H9 (cell line): ENCODE results near the gene SORCS2. TPM values are rescaled to one million over a fixed set of nuclear protein-coding genes. Genes with fewer than 3 reads are reported as not detected.

Experiments used
- DNase-seq: peaks from one replicate; pipeline ENCODE4 v3.0.0-alpha.2; 2017
- H2AFZ ChIP-seq: one replicate; pipeline ENCODE4 v1.6.1; 2013; ENCODE audit warnings: mild to moderate bottlenecking, low read length, control low read depth, moderate library complexity
- H2AK5ac ChIP-seq: 2 replicates; pipeline ENCODE4 v1.6.1; 2013; ENCODE audit warnings: low read length, control low read depth, mixed read lengths; ENCODE audit not compliant: insufficient read length
- H2BK120ac ChIP-seq: one replicate; pipeline ENCODE4 v1.6.1; 2013; ENCODE audit warnings: low read depth, mild to moderate bottlenecking, low read length, control low read depth, inconsistent platforms; ENCODE audit not compliant: poor library complexity, severe bottlenecking
- H2BK12ac ChIP-seq: 2 replicates; pipeline ENCODE4 v1.6.1; 2013; ENCODE audit warnings: low read length, control low read depth, mixed read lengths, low read depth; ENCODE audit not compliant: insufficient read length
- H2BK15ac ChIP-seq: 2 replicates; pipeline ENCODE4 v1.6.1; 2013; ENCODE audit warnings: low read depth, low read length, control low read depth
- H2BK20ac ChIP-seq: one replicate; pipeline ENCODE4 v1.6.1; 2013; ENCODE audit warnings: low read depth, mild to moderate bottlenecking, low read length, control low read depth, inconsistent platforms; ENCODE audit not compliant: poor library complexity, severe bottlenecking
- H2BK5ac ChIP-seq: 2 replicates; pipeline ENCODE4 v1.6.1; 2013; ENCODE audit warnings: low read length, control low read depth, mixed read lengths; ENCODE audit not compliant: insufficient read length
- H3K14ac ChIP-seq: 2 replicates; pipeline ENCODE4 v1.6.1; 2013; ENCODE audit warnings: low read length, control low read depth; ENCODE audit not compliant: insufficient read depth
- H3K18ac ChIP-seq: 2 replicates; pipeline ENCODE4 v1.6.1; 2013; ENCODE audit warnings: low read depth, mild to moderate bottlenecking, mixed read lengths, low read length, control low read depth; ENCODE audit not compliant: insufficient read length
- H3K23ac ChIP-seq: 2 replicates; pipeline ENCODE4 v1.6.1; 2013; ENCODE audit warnings: low read length, control low read depth, mixed read lengths, low read depth; ENCODE audit not compliant: insufficient read length
- H3K23me2 ChIP-seq: 2 replicates; pipeline ENCODE4 v1.6.1; 2013; ENCODE audit warnings: low read depth, mild to moderate bottlenecking, mixed read lengths, low read length, control low read depth; ENCODE audit not compliant: insufficient read length, poor library complexity, severe bottlenecking
- H3K27ac ChIP-seq: 2 replicates; pipeline ENCODE4 v1.5.1; 2013; ENCODE audit warnings: low read length, control low read depth, mixed read lengths, low read depth; ENCODE audit not compliant: insufficient read length
- H3K27me3 ChIP-seq: 2 replicates; pipeline ENCODE4 v1.6.1; 2013; ENCODE audit warnings: low read length, control low read depth, inconsistent platforms; ENCODE audit not compliant: insufficient read depth
- H3K4ac ChIP-seq: 2 replicates; pipeline ENCODE4 v1.6.1; 2013; ENCODE audit warnings: low read depth, mild to moderate bottlenecking, control low read depth, inconsistent platforms, low read length, moderate library complexity
- H3K4me1 ChIP-seq: 2 replicates; pipeline ENCODE4 v1.6.1; 2013; ENCODE audit warnings: low read length, control low read depth, inconsistent platforms; ENCODE audit not compliant: insufficient read depth
- H3K4me2 ChIP-seq: 2 replicates; pipeline ENCODE4 v1.6.1; 2013; ENCODE audit warnings: low read length, control low read depth, mixed read lengths; ENCODE audit not compliant: insufficient read length, insufficient read depth
- H3K56ac ChIP-seq: 2 replicates; pipeline ENCODE4 v1.6.1; 2013; ENCODE audit warnings: low read depth, mild to moderate bottlenecking, mixed read lengths, low read length, control low read depth; ENCODE audit not compliant: insufficient read length
- H3K79me1 ChIP-seq: 2 replicates; pipeline ENCODE4 v1.6.1; 2013; ENCODE audit warnings: low read depth, mild to moderate bottlenecking, moderate library complexity, low read length, control low read depth, inconsistent platforms; ENCODE audit not compliant: insufficient read depth, poor library complexity, severe bottlenecking
- H3K79me2 ChIP-seq: 2 replicates; pipeline ENCODE4 v1.6.1; 2013; ENCODE audit warnings: low read length, control low read depth, inconsistent platforms; ENCODE audit not compliant: insufficient read depth
- H3K9ac ChIP-seq: 2 replicates; pipeline ENCODE4 v1.6.1; 2013; ENCODE audit warnings: low read length, control low read depth, mixed read lengths; ENCODE audit not compliant: insufficient read length; ENCODE audit errors: extremely low read depth
- H3K9me3 ChIP-seq: one replicate; pipeline ENCODE4 v1.6.1; 2013; ENCODE audit warnings: low read depth, low read length, inconsistent platforms; ENCODE audit not compliant: control insufficient read depth
- H3T11ph ChIP-seq: one replicate; pipeline ENCODE4 v1.6.1; 2013; ENCODE audit warnings: mild to moderate bottlenecking, low read length, control low read depth, inconsistent platforms
- H4K20me1 ChIP-seq: one replicate; pipeline ENCODE4 v1.6.1; 2013; ENCODE audit not compliant: control insufficient read depth, insufficient read length, insufficient read depth
- H4K5ac ChIP-seq: 2 replicates; pipeline ENCODE4 v1.6.1; 2013; ENCODE audit warnings: low read depth, mild to moderate bottlenecking, mixed read lengths, low read length, control low read depth; ENCODE audit not compliant: insufficient read length
- H4K8ac ChIP-seq: replicated peaks from 2 replicates; pipeline ENCODE4 v1.6.1; 2013; ENCODE audit warnings: low read length, control low read depth, mixed read lengths, low read depth; ENCODE audit not compliant: insufficient read length
- H4K91ac ChIP-seq: 2 replicates; pipeline ENCODE4 v1.6.1; 2013; ENCODE audit warnings: low read depth, mild to moderate bottlenecking, moderate library complexity, mixed read lengths, low read length, control low read depth; ENCODE audit not compliant: insufficient read length
- H3K27ac Mint-ChIP-seq, 3 experiments: 2 replicates in 2 of 3; 3 replicates in 1 of 3; pipeline ENCODE4 v1.8.0; 2020 to 2021; ENCODE audit warnings: mixed read lengths in 3 of 3, mild to moderate bottlenecking in 1 of 3, moderate library complexity in 1 of 3
- H3K27me3 Mint-ChIP-seq: 2 replicates; pipeline ENCODE4 v1.8.0; 2021; ENCODE audit warnings: low read depth, mild to moderate bottlenecking, moderate library complexity, mixed read lengths
- H3K36me3 Mint-ChIP-seq, 3 experiments: 2 replicates in 2 of 3; 3 replicates in 1 of 3; pipeline ENCODE4 v1.8.0; 2020 to 2021; ENCODE audit warnings: low read depth in 3 of 3, mixed read lengths in 3 of 3; ENCODE audit not compliant: insufficient read depth in 1 of 3
- H3K4me1 Mint-ChIP-seq, 2 experiments: 2 replicates each; pipeline ENCODE4 v1.8.0; 2020; ENCODE audit warnings: mixed read lengths in 2 of 2
- H3K4me3 Mint-ChIP-seq, 2 experiments: 2 replicates in 1 of 2; 3 replicates in 1 of 2; pipeline ENCODE4 v1.8.0; 2020 to 2021; ENCODE audit warnings: mild to moderate bottlenecking in 2 of 2, mixed read lengths in 2 of 2, moderate library complexity in 1 of 2
- H3K9me3 Mint-ChIP-seq, 2 experiments: 2 replicates in 1 of 2; 3 replicates in 1 of 2; pipeline ENCODE4 v1.8.0; 2020; ENCODE audit warnings: mild to moderate bottlenecking in 2 of 2, mixed read lengths in 2 of 2, moderate library complexity in 1 of 2
- CTCF ChIP-seq: fragments of 200-600 bp; sonication (generic); conservative IDR thresholded peaks from 3 replicates; pipeline ENCODE4 v1.8.0; 2021; ENCODE audit warnings: antibody characterized with exemption, mild to moderate bottlenecking
- WGBS: extraction: QIAGEN DNeasy Blood & Tissue Kit; methylation state at CpG from one replicate; pipeline ENCODE4 v1.1.7; 2013; ENCODE audit warnings: missing lambda C conversion rate, low lambda C conversion rate, mixed read lengths; ENCODE audit not compliant: insufficient read length; ENCODE audit errors: extremely low coverage; 5-methylcytosine and 5-hydroxymethylcytosine counted together
- total RNA-seq: library from RNA; stranded (reverse); gene quantifications from 2 replicates; pipeline ENCODE4 v1.2.1, GENCODE V29; 2021

The SORCS2 gene
- total RNA-seq, 1 experiment from 2014 or later: 0.57 TPM

- no peak overlapping the region for H3T11ph ChIP-seq
- H4K5ac ChIP-seq: no peak overlapping the region
- no peak overlapping the region for H2BK5ac ChIP-seq
- no peak overlapping the region; the same call in 1 of the 2 replicates for H3K14ac ChIP-seq
- H3K27me3 Mint-ChIP-seq: peaks cover 8% of the 10 kb centered on the region
- H3K4me2 ChIP-seq: no peak overlapping the region
- H2BK15ac ChIP-seq: no peak overlapping the region
- no peak overlapping the region for H3K27ac Mint-ChIP-seq
- H2BK12ac ChIP-seq: no peak overlapping the region
- H3K36me3 Mint-ChIP-seq: no peaks in the 10 kb centered on the region
- H3K4me1 ChIP-seq: no peaks in the 10 kb centered on the region
- H2BK20ac ChIP-seq: no peak overlapping the region
- TF ChIP-seq CTCF: no peak
- no peak overlapping the region for H3K18ac ChIP-seq
- H3K9me3 Mint-ChIP-seq: no peaks in the 10 kb centered on the region
- H4K8ac ChIP-seq: no peak overlapping the region
- WGBS: no CpG with 5 or more reads among the region's 6 CpGs
- no peak overlapping the region for H2BK120ac ChIP-seq
- H3K4me3 Mint-ChIP-seq: no peak overlapping the region
- no peaks in the 10 kb centered on the region for H3K23me2 ChIP-seq
- H4K20me1 ChIP-seq: no peaks in the 10 kb centered on the region
- H3K9me3 ChIP-seq: no peaks in the 10 kb centered on the region
- H3K27ac ChIP-seq: no peak overlapping the region
- H3K4ac ChIP-seq: no peak overlapping the region
- no peaks in the 10 kb centered on the region for H3K79me1 ChIP-seq
- no peak overlapping the region for H2AK5ac ChIP-seq
- H3K23ac ChIP-seq: no peak overlapping the region
- H2AFZ ChIP-seq: no peak overlapping the region
- H3K4me1 Mint-ChIP-seq: no peaks in the 10 kb centered on the region; a peak in 1 of 4 replicates
- no peak overlapping the region for H4K91ac ChIP-seq
- H3K56ac ChIP-seq: no peak overlapping the region
- no peaks in the 10 kb centered on the region for H3K79me2 ChIP-seq
- no peaks in the 10 kb centered on the region for H3K27me3 ChIP-seq
- DNase-seq: no peak
- H3K9ac ChIP-seq: no peak overlapping the region
Measured at GRCh38 chr4:7352486-7352885, 160.1 kb downstream of the SORCS2 start.
